B cell (primary cell): ENCODE measurements around the gene BMP6. TPM values are rescaled to one million over a fixed set of nuclear protein-coding genes. Genes with fewer than 3 reads are reported as not detected.

ENCODE experiments used
- ATAC-seq: fragments of 200-7000 bp; cut with Tn5 transposase; one replicate; pipeline ENCODE4 v1.10.0; 2021; ENCODE audit warnings: low read depth, mild to moderate bottlenecking, moderate number of reproducible peaks, moderate library complexity
- CTCF ChIA-PET: fragments of 350-600 bp; sonication (Branson Sonifier 250); formaldehyde crosslinking; loops from one replicate; lab custom pipeline; 2021; ENCODE audit warnings: antibody characterized with exemption, inconsistent platforms; lab: Charles Lee
- POLR2A ChIA-PET: fragments of 350-600 bp; sonication (Branson Sonifier 250); formaldehyde crosslinking; loops from one replicate; lab custom pipeline; 2021; ENCODE audit warnings: antibody characterized with exemption; lab: Charles Lee
- DNase-seq: peaks from one replicate; pipeline ENCODE4 v3.0.0; 2013
- H2AFZ ChIP-seq: 2 replicates; pipeline ENCODE4 v1.6.1; 2012; ENCODE audit warnings: mild to moderate bottlenecking, low read depth, low read length; ENCODE audit not compliant: insufficient read depth, poor library complexity, severe bottlenecking
- H3K27ac ChIP-seq, 2 donors: 1 replicate in 1 of 2; 2 replicates in 1 of 2; pipeline ENCODE4 v1.5.1; 2012 to 2013; ENCODE audit warnings: low read length in 2 of 2, mild to moderate bottlenecking in 2 of 2, moderate library complexity in 1 of 2
- H3K27me3 ChIP-seq, 4 experiments: fragments of 200-600 bp in 1 of 4; sonication (generic) in 1 of 4; replicated peaks in 1 of 4; 1 replicate in 2 of 4; 2 replicates in 2 of 4; pipeline versions ENCODE4 v1.6.1 to v1.7.0; 2013 to 2016; ENCODE audit warnings: low read length in 3 of 4, mild to moderate bottlenecking in 2 of 4, mixed read lengths in 1 of 4, moderate library complexity in 1 of 4; ENCODE audit not compliant: insufficient read depth in 4 of 4, control insufficient read depth in 3 of 4; ENCODE audit errors: control extremely low read depth in 1 of 4
- H3K36me3 ChIP-seq, 2 experiments: replicated peaks in 1 of 2; 1 replicate in 1 of 2; 2 replicates in 1 of 2; pipeline versions ENCODE4 v1.6.1 to v1.7.1; 2013; ENCODE audit warnings: low read length in 1 of 2; ENCODE audit not compliant: insufficient read depth in 2 of 2, control insufficient read depth in 1 of 2; ENCODE audit errors: control extremely low read depth in 1 of 2, extremely low read depth in 1 of 2
- H3K4me1 ChIP-seq, 2 donors: fragments of 200-600 bp in 1 of 2; sonication (generic) in 1 of 2; 1 replicate in 1 of 2; 2 replicates in 1 of 2; pipeline versions ENCODE4 v1.5.1 to v1.6.1; 2013 to 2017; ENCODE audit warnings: low read length in 2 of 2; ENCODE audit not compliant: control insufficient read depth in 2 of 2, insufficient read depth in 2 of 2
- H3K4me2 ChIP-seq: replicated peaks from 2 replicates; pipeline ENCODE3; 2012; ENCODE audit warnings: mild to moderate bottlenecking, low read depth, low read length; ENCODE audit not compliant: poor library complexity, severe bottlenecking
- H3K4me3 ChIP-seq, 5 experiments: fragments of 200-600 bp in 1 of 5; sonication (generic) in 1 of 5; 1 replicate in 3 of 5; 2 replicates in 2 of 5; pipeline versions ENCODE4 v1.5.1 to v1.7.0; 2011 to 2016; ENCODE audit warnings: low read length in 4 of 5, mild to moderate bottlenecking in 4 of 5, low read depth in 2 of 5, control low read depth in 1 of 5, moderate library complexity in 1 of 5; ENCODE audit not compliant: insufficient read depth in 1 of 5; ENCODE audit errors: control extremely low read depth in 1 of 5, extremely low read depth in 1 of 5
- H3K79me2 ChIP-seq: fragments of 200-600 bp; sonication (generic); one replicate; pipeline ENCODE4 v1.6.0; 2016; ENCODE audit warnings: low read length; ENCODE audit not compliant: control insufficient read depth, insufficient read depth
- H3K9ac ChIP-seq: fragments of 200-600 bp; sonication (generic); 2 replicates; pipeline ENCODE4 v1.6.1; 2017; ENCODE audit warnings: mild to moderate bottlenecking, low read length, moderate library complexity
- H3K9me3 ChIP-seq, 3 donors: one replicate each; pipeline versions ENCODE4 v1.6.1 to v1.7.1; 2013; ENCODE audit warnings: low read length in 2 of 3; ENCODE audit not compliant: control insufficient read depth in 2 of 3, insufficient read depth in 1 of 3; ENCODE audit errors: control extremely low read depth in 1 of 3
- H4K20me1 ChIP-seq: 2 replicates; pipeline ENCODE4 v1.6.0; 2012; ENCODE audit warnings: mild to moderate bottlenecking, low read length; ENCODE audit not compliant: insufficient read depth, control insufficient read depth, poor library complexity, severe bottlenecking
- H3K27ac Mint-ChIP-seq: one replicate; pipeline ENCODE4 v1.8.0; 2021; ENCODE audit warnings: mixed read lengths
- H3K27me3 Mint-ChIP-seq: one replicate; pipeline ENCODE4 v1.8.0; 2021; ENCODE audit warnings: mixed read lengths
- H3K4me1 Mint-ChIP-seq: one replicate; pipeline ENCODE4 v1.8.0; 2021; ENCODE audit warnings: mixed read lengths
- H3K4me3 Mint-ChIP-seq: one replicate; pipeline ENCODE4 v1.8.0; 2021; ENCODE audit warnings: mixed read lengths
- H3K9me3 Mint-ChIP-seq: one replicate; pipeline ENCODE4 v1.8.0; 2022; ENCODE audit warnings: mixed read lengths; ENCODE audit not compliant: insufficient read depth
- EZH2 ChIP-seq: IDR thresholded peaks from 2 replicates; pipeline ENCODE4 v1.6.1; 2012; ENCODE audit warnings: borderline replicate concordance, low read depth, mild to moderate bottlenecking, moderate library complexity, low read length; ENCODE audit not compliant: insufficient read depth, poor library complexity, severe bottlenecking
- WGBS: methylation state at CpG from one replicate; pipeline ENCODE4 v1.1.5; 2013; ENCODE audit warnings: missing lambda C conversion rate; ENCODE audit not compliant: insufficient coverage; 5-methylcytosine and 5-hydroxymethylcytosine counted together
- intact Hi-C: fragments of 100-400 bp; cut with micrococcal nuclease; formaldehyde crosslinking; loops from one replicate; pipeline ENCODE4 v1.10.0; 2022
- polyA plus RNA-seq: library from polyadenylated mRNA; depleted of rRNA; stranded (reverse); fragments of >200 nt; gene quantifications from 2 replicates; pipeline ENCODE4 v1.2.3, GENCODE V29; 2012
- total RNA-seq, 2 donors: library from RNA; stranded (reverse); fragments of 120-200 nt in 1 of 2; gene quantifications; 1 replicate in 1 of 2; 2 replicates in 1 of 2; pipeline versions ENCODE4 v1.2.3 to v1.2.4, GENCODE V29; 2013 to 2022
- TF ChIP-seq, protein P1 (sequence below): fragments of 200-600 bp; IDR thresholded peaks from one replicate; pipeline ENCODE4 v1.8.0; 2022; ENCODE audit warnings: antibody characterized with exemption, mild to moderate bottlenecking

BMP6 gene
- total and polyA plus RNA-seq, 2 donors (not counting 1 experiment from before 2014, with no cell fraction given), result 0.43 to 2.9 TPM

DNA sequence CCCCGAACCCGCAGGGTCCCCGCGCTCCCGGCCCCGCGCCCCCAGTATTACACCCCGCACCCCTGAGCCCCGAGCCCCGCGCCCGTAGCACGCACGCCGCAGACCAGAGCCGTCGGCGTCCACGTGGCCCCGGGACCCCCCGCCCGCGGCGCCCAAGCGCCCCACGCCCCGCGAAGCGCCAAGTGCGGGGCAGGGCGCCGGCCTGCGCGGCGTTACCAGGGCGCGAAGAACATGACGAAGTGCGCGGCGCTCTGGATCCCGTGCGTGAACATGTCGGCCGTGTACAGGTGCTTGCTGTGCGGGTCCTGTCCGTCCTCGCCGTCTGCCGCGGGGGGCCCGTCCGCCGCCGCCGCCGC is 184.4 kb downstream of the BMP6 start:
- Histone ChIP-seq H2AFZ (peak overlapping the region; percentile 90), H3K4me1 (peaks cover 21 to 68% of the 10 kb centered on the region in 2 donors), H3K27me3 (no peaks in the 10 kb centered on the region), H3K36me3 (peaks cover 0 to 3% of the 10 kb centered on the region in 2 experiments), H3K79me2 (peaks cover 29% of the 10 kb centered on the region), H4K20me1 (peaks cover 21% of the 10 kb centered on the region), H3K9ac (peak overlapping the region; percentile 70), H3K4me2 (peak overlapping the region; percentile 83), H3K9me3 (no peaks in the 10 kb centered on the region), H3K27ac (no peak overlapping the region), H3K4me3 (peak overlapping the region in 4 of 5 experiments; percentile 35 to 82 (median 59))
- Mint-ChIP-seq H3K4me1 (peaks cover 23% of the 10 kb centered on the region), H3K9me3 (no peaks in the 10 kb centered on the region), H3K4me3 (peak overlapping the region; percentile 24), H3K27ac (no peak overlapping the region), H3K27me3 (no peaks in the 10 kb centered on the region)
- under 1% methylated on average over 55 of the region's 57 CpGs for WGBS
- ATAC-seq (no peak), DNase-seq (no peak)
- ChIA-PET CTCF (interaction anchor here (1.0 kb wide), 1 partner anchor 309 kb away, joined by 3 read pairs; no protein-coding TSS in a partner anchor), POLR2A (no interaction called here)
- intact Hi-C loops, result loop anchor here (1.0 to 10.0 kb wide), 4 partner anchors 29 to 193 kb away; partner anchors contain the start of genes BLOC1S5, BMP6 and EEF1E1
- TF ChIP-seq, protein P1, sequence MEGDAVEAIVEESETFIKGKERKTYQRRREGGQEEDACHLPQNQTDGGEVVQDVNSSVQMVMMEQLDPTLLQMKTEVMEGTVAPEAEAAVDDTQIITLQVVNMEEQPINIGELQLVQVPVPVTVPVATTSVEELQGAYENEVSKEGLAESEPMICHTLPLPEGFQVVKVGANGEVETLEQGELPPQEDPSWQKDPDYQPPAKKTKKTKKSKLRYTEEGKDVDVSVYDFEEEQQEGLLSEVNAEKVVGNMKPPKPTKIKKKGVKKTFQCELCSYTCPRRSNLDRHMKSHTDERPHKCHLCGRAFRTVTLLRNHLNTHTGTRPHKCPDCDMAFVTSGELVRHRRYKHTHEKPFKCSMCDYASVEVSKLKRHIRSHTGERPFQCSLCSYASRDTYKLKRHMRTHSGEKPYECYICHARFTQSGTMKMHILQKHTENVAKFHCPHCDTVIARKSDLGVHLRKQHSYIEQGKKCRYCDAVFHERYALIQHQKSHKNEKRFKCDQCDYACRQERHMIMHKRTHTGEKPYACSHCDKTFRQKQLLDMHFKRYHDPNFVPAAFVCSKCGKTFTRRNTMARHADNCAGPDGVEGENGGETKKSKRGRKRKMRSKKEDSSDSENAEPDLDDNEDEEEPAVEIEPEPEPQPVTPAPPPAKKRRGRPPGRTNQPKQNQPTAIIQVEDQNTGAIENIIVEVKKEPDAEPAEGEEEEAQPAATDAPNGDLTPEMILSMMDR, result no peak
- TF ChIP-seq EZH2, result no peak

DNA sequence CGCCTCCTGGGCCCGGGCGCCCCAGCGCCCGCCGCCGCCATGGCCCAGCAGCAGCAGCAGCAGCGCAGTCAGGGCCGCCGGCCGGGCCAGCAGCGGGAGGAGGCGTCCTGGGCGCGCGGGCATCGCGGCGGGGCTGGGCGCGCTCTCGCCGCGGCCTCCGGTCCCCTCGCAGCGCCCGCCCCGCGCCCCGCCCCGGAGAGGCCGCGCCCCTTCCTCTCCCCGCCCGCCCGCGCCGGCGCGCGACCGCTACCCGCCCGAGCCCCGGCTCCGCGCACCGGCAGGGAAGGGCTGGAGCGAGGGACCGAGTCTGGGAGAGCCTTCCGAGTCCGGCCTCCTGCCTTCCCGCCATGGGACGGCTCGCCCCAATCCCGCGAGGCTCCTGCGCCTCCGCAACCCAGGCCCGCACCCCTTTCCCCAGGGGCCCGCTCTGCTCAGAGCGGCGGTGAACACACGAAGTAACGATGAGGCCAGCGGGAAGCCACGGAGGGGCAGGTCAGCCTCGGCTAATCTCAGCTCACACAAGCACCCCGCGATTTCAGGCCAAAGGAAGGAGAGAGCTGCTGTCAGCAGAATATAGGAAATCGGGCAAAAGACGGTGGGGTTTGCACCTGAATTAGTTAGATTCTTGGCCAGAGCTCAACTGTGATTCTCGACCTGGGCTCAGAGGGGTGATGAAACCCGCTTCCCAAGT is 184.9 kb downstream of the BMP6 start, which contains the start of gene TXNDC5:
Gene TXNDC5, minus strand, starts transcription at position 135 of the 691 bp plus-strand sequence. Its CDS starts 12 bp downstream, at position 123.
- POLR2A ChIA-PET, result interaction anchor here (0.7 kb wide), 1 partner anchor 148 kb away, joined by 3 read pairs; no protein-coding TSS in a partner anchor
- ATAC-seq (peak; percentile 85), DNase-seq (peak; percentile 81)
- peaks cover 22% of the 10 kb centered on the region for H3K4me1 Mint-ChIP-seq
- peaks cover 27 to 71% of the 10 kb centered on the region in 2 donors for H3K4me1 ChIP-seq
- TF ChIP-seq, protein P1, result no peak
- no peak for TF ChIP-seq EZH2
- H3K27me3 ChIP-seq, result no peaks in the 10 kb centered on the region
- peak within 1 kb of the TSS; percentile 74 to 90 for H3K27ac ChIP-seq
- intact Hi-C loops, result loop anchor here (1.0 to 10.0 kb wide), 4 partner anchors 28 to 192 kb away; partner anchors contain the start of genes BLOC1S5, BMP6 and EEF1E1
- H2AFZ ChIP-seq, result peak within 1 kb of the TSS; percentile 98
- peak within 1 kb of the TSS; percentile 82 for H3K4me3 Mint-ChIP-seq
- H3K79me2 ChIP-seq, result peaks cover 26% of the 10 kb centered on the region
- WGBS, result 3% methylated on average over 74 of the region's 75 CpGs
- H3K27me3 Mint-ChIP-seq, result no peaks in the 10 kb centered on the region
- H4K20me1 ChIP-seq, result peaks cover 18% of the 10 kb centered on the region
- H3K4me3 ChIP-seq, result peak within 1 kb of the TSS; percentile 30 to 82 (median 61)
- peak within 1 kb of the TSS; percentile 77 for H3K27ac Mint-ChIP-seq
- CTCF ChIA-PET, result interaction anchor here (0.8 to 1.0 kb wide), 2 partner anchors 80 to 308 kb away, joined by 3 read pairs; no protein-coding TSS in a partner anchor
- no peaks in the 10 kb centered on the region for H3K9me3 ChIP-seq
- peak within 1 kb of the TSS; percentile 83 for H3K4me2 ChIP-seq
- no peaks in the 10 kb centered on the region for H3K9me3 Mint-ChIP-seq
- peaks cover 0 to 3% of the 10 kb centered on the region in 2 experiments for H3K36me3 ChIP-seq
- H3K9ac ChIP-seq, result peak within 1 kb of the TSS; percentile 76
